K562 (cell line): ENCODE results near the gene SRSF9. TPM values are rescaled to one million over a fixed set of nuclear protein-coding genes. Genes with fewer than 3 reads are reported as not detected.

Experiments
- BRCA1 ChIP-seq, 2 experiments: fragments of 450-650 bp in 1 of 2; sonication (generic) in 1 of 2; formaldehyde crosslinking in 1 of 2; IDR thresholded peaks; 2 replicates each; pipeline versions ENCODE4 v1.5.0 to v1.6.1; 2017 to 2020; ENCODE audit warnings: mild to moderate bottlenecking in 1 of 2, missing genetic modification reagents in 1 of 2
- ESRRB ChIP-seq: fragments of 250-450 bp; sonication (Bioruptor Pico); IDR thresholded peaks from 2 replicates; pipeline ENCODE4 v1.5.0; 2020; ENCODE audit warnings: mild to moderate bottlenecking, moderate library complexity, borderline replicate concordance
- GABPB2 ChIP-seq: fragments of 250-450 bp; sonication (Bioruptor Pico); conservative IDR thresholded peaks from 2 replicates; pipeline ENCODE4 v1.5.1; 2021; ENCODE audit warnings: mild to moderate bottlenecking
- HMG20A ChIP-seq: fragments of 450-650 bp; formaldehyde crosslinking; conservative IDR thresholded peaks from 2 replicates; pipeline ENCODE4 v1.4.0; 2020; ENCODE audit warnings: mild to moderate bottlenecking, mixed read lengths
- HMG20B ChIP-seq: fragments of 250-450 bp; sonication (Bioruptor Pico); IDR thresholded peaks from 2 replicates; pipeline ENCODE4 v1.5.0; 2021; ENCODE audit warnings: mild to moderate bottlenecking
- HSF4 ChIP-seq: fragments of 250-450 bp; sonication (Bioruptor Pico); IDR thresholded peaks from 2 replicates; pipeline ENCODE4 v2.1.2; 2022; ENCODE audit warnings: mild to moderate bottlenecking, moderate library complexity, borderline replicate concordance
- KDM1A ChIP-seq, 2 experiments: fragments of 450-650 bp; IDR thresholded peaks; 2 replicates each; pipeline ENCODE4 v1.6.1; 2016; ENCODE audit warnings: mild to moderate bottlenecking in 2 of 2
- MEF2D ChIP-seq: conservative IDR thresholded peaks from 2 replicates; pipeline ENCODE4 v1.6.1; 2016; ENCODE audit warnings: low read depth, missing genetic modification characterization, missing compliant biosample characterization
- PHF21A ChIP-seq: fragments of 450-650 bp; IDR thresholded peaks from 2 replicates; pipeline ENCODE4 v1.6.1; 2017; ENCODE audit warnings: low read depth, borderline replicate concordance
- POLR2A ChIP-seq: fragments of 450-650 bp; conservative IDR thresholded peaks from 2 replicates; pipeline ENCODE4 v1.6.1; 2016
- RBM15 ChIP-seq: fragments of 200-400 bp; formaldehyde crosslinking; IDR thresholded peaks from 2 replicates; pipeline ENCODE4 v1.6.1; 2018; ENCODE audit warnings: mild to moderate bottlenecking, low read length, moderate library complexity; ENCODE audit not compliant: insufficient read depth
- ZBTB7A ChIP-seq: IDR thresholded peaks from 2 replicates; pipeline ENCODE4 v1.6.1; 2011; ENCODE audit warnings: low read depth, mild to moderate bottlenecking, low read length, moderate library complexity, borderline replicate concordance; ENCODE audit not compliant: control insufficient read depth
- ZNF232 ChIP-seq: sonication (generic); formaldehyde crosslinking; IDR thresholded peaks from 2 replicates; pipeline ENCODE4 v1.8.0; 2022; ENCODE audit warnings: mild to moderate bottlenecking, missing genetic modification reagents
- ZNF699 ChIP-seq: fragments of 250-450 bp; sonication (Bioruptor Pico); IDR thresholded peaks from 2 replicates; pipeline ENCODE4 v1.8.0; 2021; ENCODE audit warnings: mild to moderate bottlenecking, moderate library complexity; ENCODE audit not compliant: insufficient replicate concordance
- ZSCAN32 ChIP-seq: fragments of 450-650 bp; formaldehyde crosslinking; IDR thresholded peaks from 2 replicates; pipeline ENCODE4 v1.4.0; 2020; ENCODE audit warnings: mild to moderate bottlenecking, moderate library complexity
- polyA plus RNA-seq, 8 experiments: library from polyadenylated mRNA; depleted of rRNA in 4 of 8; stranded (reverse) in 5 of 8; unstranded in 3 of 8; fragments of >200 nt; fragmentation: Nextera tagmentation in 2 of 8; fragmentation: Illumina TruSeq in 1 of 8; extraction: Ambion mirVana in 2 of 8; extraction: Trizol in 1 of 8; gene quantifications; 2 replicates each; pipeline versions ENCODE4 v1.2.1 to v1.2.3, GENCODE V29; 2011 to 2014; ENCODE audit warnings: inconsistent platforms in 1 of 8, missing spikeins in 1 of 8
- total RNA-seq, 7 experiments: library from RNA; depleted of rRNA in 6 of 7; stranded (reverse); fragments of >200 nt in 6 of 7; fragmentation: Illumina TruSeq in 2 of 7; extraction: Trizol in 2 of 7; gene quantifications; 2 replicates each; pipeline versions ENCODE4 v1.2.1 to v1.2.3, GENCODE V29; 2011 to 2021; ENCODE audit warnings: low replicate concordance in 1 of 7
- TF ChIP-seq, protein P1 (sequence below): fragments of 450-650 bp; IDR thresholded peaks from 2 replicates; pipeline ENCODE4 v1.6.1; 2016; ENCODE audit warnings: low read depth
- TF ChIP-seq, protein P2 (sequence below): fragments of 450-650 bp; formaldehyde crosslinking; IDR thresholded peaks from 2 replicates; pipeline ENCODE4 v1.4.0; 2020; ENCODE audit warnings: mild to moderate bottlenecking
- TF ChIP-seq, protein P3 (sequence below): fragments of 250-450 bp; sonication (Bioruptor Pico); IDR thresholded peaks from 2 replicates; pipeline ENCODE4 v1.8.0; 2021; ENCODE audit warnings: moderate library complexity, mild to moderate bottlenecking, inconsistent platforms

SRSF9 gene
- total and polyA plus RNA-seq, 9 of the 15 experiments (the other 6 are each of a cell fraction or from before 2014, with no cell fraction given): 40.3 to 291 (median 230) TPM

DNA sequence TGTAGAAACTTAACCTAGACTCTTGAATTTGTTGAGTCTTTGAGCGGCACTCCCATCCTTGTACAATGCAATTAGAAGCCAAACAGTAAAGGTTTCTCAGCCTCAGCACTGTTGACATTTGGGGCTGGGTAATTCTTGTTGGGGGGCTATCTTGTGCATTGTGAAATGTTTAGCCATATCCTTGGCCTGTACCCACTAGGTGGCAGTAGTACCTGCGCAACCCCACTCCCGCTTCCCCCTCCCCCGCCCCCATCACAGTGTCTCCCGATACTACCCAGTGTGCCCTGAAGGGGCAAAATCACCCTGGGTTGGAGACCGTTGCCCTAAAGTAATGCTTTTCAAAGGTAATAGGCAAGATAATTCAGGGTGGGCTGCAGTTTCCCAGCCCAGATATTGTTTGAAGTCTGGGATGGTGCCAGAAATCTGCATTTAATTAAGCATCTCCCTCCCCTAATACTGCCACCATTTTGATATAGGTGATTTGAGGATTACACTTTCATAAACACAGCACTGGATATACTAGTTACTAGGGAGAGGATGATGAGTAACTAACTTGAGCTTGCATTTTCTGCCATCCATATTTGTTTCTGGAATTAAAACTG is 29.8 kb downstream of the SRSF9 start (continued):
- TF ChIP-seq, protein P1, sequence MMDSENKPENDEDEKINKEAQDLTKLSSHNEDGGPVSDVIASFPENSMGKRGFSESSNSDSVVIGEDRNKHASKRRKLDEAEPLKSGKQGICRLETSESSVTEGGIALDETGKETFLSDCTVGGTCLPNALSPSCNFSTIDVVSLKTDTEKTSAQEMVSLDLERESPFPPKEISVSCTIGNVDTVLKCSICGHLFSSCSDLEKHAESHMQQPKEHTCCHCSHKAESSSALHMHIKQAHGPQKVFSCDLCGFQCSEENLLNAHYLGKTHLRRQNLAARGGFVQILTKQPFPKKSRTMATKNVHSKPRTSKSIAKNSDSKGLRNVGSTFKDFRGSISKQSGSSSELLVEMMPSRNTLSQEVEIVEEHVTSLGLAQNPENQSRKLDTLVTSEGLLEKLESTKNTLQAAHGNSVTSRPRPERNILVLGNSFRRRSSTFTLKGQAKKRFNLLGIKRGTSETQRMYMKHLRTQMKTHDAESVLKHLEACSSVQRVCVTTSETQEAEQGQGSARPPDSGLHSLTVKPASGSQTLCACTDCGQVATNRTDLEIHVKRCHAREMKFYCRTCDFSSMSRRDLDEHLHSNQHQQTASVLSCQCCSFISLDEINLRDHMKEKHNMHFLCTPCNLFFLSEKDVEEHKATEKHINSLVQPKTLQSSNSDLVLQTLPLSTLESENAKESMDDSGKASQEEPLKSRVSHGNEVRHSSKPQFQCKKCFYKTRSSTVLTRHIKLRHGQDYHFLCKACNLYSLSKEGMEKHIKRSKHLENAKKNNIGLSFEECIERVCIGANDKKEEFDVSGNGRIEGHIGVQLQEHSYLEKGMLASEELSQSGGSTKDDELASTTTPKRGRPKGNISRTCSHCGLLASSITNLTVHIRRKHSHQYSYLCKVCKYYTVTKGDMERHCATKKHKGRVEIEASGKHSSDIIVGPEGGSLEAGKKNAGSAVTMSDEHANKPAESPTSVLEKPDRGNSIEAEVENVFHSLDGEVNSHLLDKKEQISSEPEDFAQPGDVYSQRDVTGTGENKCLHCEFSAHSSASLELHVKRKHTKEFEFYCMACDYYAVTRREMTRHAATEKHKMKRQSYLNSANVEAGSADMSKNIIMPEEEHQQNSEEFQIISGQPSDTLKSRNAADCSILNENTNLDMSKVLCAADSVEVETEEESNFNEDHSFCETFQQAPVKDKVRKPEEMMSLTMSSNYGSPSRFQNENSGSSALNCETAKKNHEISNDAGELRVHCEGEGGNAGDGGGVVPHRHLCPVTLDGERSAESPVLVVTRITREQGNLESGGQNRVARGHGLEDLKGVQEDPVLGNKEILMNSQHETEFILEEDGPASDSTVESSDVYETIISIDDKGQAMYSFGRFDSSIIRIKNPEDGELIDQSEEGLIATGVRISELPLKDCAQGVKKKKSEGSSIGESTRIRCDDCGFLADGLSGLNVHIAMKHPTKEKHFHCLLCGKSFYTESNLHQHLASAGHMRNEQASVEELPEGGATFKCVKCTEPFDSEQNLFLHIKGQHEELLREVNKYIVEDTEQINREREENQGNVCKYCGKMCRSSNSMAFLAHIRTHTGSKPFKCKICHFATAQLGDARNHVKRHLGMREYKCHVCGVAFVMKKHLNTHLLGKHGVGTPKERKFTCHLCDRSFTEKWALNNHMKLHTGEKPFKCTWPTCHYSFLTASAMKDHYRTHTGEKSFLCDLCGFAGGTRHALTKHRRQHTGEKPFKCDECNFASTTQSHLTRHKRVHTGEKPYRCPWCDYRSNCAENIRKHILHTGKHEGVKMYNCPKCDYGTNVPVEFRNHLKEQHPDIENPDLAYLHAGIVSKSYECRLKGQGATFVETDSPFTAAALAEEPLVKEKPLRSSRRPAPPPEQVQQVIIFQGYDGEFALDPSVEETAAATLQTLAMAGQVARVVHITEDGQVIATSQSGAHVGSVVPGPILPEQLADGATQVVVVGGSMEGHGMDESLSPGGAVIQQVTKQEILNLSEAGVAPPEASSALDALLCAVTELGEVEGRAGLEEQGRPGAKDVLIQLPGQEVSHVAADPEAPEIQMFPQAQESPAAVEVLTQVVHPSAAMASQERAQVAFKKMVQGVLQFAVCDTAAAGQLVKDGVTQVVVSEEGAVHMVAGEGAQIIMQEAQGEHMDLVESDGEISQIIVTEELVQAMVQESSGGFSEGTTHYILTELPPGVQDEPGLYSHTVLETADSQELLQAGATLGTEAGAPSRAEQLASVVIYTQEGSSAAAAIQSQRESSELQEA: no peak
- TF ChIP-seq, protein P2, sequence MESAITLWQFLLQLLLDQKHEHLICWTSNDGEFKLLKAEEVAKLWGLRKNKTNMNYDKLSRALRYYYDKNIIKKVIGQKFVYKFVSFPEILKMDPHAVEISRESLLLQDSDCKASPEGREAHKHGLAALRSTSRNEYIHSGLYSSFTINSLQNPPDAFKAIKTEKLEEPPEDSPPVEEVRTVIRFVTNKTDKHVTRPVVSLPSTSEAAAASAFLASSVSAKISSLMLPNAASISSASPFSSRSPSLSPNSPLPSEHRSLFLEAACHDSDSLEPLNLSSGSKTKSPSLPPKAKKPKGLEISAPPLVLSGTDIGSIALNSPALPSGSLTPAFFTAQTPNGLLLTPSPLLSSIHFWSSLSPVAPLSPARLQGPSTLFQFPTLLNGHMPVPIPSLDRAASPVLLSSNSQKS (CRISPR knock-in tag): no peak
- TF ChIP-seq RBM15 (no peak), HMG20B (CRISPR knock-in tag) (no peak), HSF4 (CRISPR knock-in tag) (no peak), ZNF232 (CRISPR knock-in tag) (no peak), BRCA1 (IDR thresholded peaks at IDR 0.05) (no peak), BRCA1 (CRISPR knock-in tag; IDR thresholded peaks at IDR 0.05) (no peak), GABPB2 (CRISPR knock-in tag) (no peak), MEF2D (no peak), ESRRB (CRISPR knock-in tag) (no peak), ZSCAN32 (CRISPR knock-in tag) (no peak), ZBTB7A (peak; percentile 21; the same call in 1 of the 2 replicates), POLR2A (no peak), KDM1A (IDR thresholded peaks at IDR 0.05) (peak in 1 of 2 experiments; percentile 69; a peak in 1 of 4 replicates), HMG20A (CRISPR knock-in tag) (no peak), ZNF699 (CRISPR knock-in tag) (no peak), PHF21A (no peak)
- TF ChIP-seq, protein P3, sequence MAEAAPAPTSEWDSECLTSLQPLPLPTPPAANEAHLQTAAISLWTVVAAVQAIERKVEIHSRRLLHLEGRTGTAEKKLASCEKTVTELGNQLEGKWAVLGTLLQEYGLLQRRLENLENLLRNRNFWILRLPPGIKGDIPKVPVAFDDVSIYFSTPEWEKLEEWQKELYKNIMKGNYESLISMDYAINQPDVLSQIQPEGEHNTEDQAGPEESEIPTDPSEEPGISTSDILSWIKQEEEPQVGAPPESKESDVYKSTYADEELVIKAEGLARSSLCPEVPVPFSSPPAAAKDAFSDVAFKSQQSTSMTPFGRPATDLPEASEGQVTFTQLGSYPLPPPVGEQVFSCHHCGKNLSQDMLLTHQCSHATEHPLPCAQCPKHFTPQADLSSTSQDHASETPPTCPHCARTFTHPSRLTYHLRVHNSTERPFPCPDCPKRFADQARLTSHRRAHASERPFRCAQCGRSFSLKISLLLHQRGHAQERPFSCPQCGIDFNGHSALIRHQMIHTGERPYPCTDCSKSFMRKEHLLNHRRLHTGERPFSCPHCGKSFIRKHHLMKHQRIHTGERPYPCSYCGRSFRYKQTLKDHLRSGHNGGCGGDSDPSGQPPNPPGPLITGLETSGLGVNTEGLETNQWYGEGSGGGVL (CRISPR knock-in tag): no peak
